ENCODE results near the gene ALG8.
"Not testable (repeated sequence)": the region's sequence is repeated elsewhere in the genome, so short reads cannot be mapped to it uniquely, and the experiment has no call there.

ALG8 gene

DNA sequence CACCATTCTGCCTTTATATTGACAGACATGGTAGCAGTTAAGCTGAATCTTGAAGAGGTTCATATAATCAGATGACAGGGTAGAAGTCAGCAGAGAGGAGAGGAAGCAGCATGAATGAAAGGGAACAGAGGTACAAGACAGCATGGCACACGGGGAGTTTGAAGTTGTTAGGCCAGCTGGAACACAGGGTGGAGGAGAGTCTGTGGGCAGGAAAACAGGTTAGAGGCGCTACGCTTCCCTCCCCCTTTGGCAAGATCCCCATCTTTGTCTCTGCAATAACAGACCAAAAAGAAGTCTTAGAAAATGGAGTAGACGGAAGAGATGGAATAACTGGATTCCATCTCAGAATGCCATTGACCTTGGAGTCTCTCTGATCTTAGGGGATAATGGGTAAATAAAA, 39.8 kb downstream of the ALG8 start:
- no peak for DNase-seq

DNA sequence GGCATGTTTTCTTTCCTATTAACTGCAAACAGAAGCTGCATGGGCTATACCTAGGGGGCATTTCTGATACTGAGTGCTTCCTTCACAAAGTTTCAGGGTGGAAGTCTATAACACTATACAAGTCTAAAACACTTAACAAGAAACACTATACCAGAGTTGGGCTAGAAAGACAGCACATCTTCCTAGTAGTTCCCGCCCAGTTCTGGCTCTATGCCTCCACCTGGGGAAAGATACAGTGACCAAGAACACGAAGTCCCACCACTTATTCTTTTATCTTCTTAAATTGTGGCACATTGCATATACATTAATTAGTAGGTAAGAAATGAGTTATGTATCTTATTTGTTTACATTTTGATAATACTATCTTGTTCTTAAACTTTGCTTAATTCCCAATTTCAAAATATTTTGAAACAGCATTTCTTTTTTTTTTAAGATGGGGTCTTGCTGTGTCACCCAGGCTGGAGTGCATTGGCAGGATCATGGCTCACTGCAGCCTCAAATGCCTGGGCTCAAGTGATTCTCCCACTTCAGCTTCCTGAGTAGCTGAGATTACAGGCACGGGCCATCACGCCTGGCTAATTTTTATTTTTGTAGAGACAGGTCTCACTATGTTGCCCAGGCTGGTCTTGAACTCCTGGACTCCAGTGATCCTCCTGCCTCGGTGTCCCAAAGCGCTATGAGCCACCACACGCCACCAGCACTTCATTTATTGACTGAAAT, 41.6 kb downstream of the ALG8 start:
- no peak for DNase-seq

DNA sequence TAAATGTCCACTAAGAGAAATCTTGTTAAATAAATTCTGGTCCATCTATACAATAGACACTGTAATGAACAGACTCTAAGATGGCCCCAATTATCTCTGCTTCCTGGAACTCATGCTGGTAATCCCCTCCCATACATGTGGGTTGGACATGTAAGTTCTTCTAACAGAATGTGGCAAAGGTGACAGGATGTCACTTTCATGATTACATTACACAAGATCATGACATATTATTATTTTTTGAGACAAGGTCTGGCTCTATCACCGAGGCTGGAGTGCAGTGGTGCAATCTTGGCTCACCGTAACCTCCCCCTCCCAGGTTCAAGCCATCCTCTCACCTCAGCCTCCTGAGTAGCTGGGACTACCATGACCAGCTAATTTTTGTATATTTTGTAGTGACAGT, 45.2 kb downstream of the ALG8 start:
- DNase-seq = no peak

DNA sequence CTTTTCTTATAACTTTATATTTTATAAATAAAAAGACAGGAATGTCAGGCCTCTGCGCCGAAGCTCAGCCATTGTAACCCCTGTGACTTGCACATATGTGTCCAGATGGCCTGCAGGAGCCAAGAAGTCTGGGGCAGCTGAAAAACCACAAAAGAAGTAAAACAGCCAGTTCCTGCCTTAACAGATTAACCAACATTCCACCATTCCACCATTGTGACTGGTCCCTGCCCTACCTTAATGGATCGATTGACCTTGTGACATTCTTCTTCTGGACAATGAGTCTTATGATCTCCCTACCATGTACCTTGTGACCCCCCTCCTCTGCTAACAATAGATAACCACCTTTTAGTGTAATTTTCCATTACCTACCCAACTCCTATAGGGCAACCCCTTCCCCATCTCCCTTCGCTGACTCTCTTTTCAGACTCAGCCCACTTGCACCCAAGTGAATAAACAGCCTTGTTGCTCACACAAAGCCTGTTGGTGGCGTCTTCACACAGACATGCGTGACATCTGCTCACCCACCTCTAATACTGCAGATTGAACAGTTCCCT, 52.8 kb downstream of the ALG8 start:
- DNase-seq = not testable (repeated sequence)

DNA sequence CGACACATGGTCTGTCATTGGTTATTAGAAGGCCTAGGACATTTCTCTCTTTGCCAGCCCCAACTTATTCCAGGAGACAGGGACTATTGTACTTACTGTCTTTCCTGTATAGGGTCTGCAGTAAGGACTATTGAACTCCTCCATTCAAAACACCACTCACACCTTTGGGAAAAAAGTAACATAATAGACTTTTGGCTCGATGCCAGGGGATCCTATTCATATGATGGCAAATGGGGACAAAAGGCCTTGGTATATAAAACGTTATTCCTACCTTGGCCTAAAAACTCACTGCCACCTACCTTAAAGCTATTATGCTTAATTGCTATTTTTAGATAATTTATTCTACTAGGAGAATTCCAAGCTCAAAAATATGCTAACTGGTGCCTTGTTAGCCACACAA, 53.5 kb downstream of the ALG8 start:
- DNase-seq = no peak

DNA sequence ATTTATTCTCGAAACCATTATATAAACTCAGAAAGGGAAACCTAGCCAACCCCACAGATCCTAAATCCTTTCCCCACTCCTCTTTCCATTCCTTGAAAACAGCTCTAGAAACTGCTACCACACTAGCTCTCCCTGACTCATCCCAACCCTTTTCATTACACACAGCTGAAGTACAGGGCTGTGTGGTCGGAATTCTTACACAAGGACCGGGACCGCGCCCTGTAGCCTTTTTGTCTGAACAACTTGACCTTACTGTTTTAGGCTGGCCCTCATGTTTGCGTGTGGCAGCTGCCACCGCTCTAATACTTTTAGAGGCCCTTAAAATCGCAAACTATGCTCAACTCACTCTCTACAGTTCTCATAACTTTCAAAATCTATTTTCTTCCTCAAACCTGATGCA, 54.9 kb downstream of the ALG8 start:
- not testable (repeated sequence) for DNase-seq

DNA sequence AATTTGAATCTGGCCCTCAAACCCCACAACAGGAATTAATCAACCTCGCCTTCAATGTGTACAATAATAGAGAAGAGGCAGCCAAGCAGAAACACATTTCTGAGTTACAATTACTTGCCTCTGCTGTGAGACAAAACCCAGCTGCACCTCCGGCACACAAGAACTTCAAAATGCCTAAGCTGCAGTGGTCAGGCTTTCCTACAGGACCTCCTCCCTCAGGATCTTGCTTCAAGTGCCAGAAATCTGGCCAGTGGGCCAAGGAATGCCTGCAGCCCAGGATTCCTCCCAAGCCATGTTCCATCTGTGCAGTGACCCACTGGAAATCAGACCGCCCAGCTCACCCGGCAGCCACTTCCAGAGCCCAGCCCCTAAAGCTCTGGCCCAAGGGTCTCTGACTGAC, 56.4 kb downstream of the ALG8 start:
- DNase-seq = no peak

DNA sequence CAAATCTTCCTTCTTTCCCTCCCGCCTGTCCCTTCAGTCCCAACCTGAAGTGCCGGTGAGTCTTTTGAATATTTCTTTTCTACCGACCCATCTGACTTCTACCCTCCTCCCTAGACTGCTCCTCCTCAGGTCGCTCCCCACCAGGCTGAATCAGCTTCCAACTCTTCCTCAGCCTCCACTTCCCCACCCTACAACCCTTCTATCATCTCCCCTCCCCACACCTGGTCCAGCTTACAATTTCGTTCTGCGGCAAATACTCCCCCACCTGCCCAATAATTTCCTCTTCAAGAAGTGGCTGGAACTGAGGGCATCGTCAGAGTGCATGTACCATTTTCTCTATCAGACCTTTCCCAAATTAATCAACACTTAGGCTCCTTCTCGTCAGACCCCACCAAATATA, 57.3 kb downstream of the ALG8 start:
- DNase-seq = no peak

DNA sequence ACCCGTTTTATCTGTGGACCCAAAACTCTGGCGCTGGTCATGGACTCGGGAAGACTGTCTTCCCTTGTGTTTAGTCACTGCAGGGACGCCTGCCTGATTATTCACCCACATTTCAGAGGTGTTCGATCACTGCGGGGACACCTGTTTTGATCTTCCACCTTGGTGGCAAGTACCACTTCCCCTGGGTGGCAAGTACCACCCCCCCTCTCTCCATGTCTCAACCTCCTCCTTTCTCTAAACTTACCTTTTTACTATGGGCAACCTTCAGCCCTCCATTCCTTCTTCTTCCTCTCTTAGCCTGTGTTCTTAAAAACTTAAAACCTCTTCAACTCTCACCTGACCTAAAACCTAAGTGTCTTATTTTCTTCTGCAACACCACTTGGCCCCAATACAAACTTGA, 57.8 kb downstream of the ALG8 start:
- no peak for DNase-seq

DNA sequence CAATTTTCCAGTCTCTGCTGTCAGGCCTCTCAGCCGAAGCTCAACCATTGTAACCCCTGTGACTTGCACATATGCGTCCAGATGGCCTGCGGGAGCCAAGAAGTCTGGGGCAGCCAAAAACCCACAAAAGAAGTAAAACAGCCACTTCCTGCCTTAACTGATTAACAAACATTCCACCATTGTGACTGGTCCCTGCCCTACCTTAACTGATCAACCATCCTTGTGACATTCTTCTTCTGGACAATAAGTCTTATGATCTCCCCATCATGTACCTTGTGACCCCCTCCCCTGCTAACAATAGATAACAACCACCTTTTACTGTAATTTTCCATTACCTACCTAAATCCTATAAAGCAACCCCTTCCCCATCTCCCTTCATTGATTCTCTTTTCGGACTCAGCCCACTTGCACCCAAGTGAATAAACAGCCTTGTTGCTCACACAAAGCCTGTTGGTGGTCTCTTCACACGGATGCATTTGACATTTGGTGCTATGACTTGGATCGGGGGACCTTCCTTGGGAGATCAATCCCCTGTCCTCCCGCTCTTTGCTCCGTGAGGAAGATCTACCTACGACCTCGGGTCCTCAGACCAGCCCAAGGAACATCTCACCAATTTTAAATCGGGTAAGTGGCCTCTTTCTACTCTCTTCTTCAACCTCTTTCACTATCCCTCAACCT, 58.5 kb downstream of the ALG8 start:
- no peak for DNase-seq

DNA sequence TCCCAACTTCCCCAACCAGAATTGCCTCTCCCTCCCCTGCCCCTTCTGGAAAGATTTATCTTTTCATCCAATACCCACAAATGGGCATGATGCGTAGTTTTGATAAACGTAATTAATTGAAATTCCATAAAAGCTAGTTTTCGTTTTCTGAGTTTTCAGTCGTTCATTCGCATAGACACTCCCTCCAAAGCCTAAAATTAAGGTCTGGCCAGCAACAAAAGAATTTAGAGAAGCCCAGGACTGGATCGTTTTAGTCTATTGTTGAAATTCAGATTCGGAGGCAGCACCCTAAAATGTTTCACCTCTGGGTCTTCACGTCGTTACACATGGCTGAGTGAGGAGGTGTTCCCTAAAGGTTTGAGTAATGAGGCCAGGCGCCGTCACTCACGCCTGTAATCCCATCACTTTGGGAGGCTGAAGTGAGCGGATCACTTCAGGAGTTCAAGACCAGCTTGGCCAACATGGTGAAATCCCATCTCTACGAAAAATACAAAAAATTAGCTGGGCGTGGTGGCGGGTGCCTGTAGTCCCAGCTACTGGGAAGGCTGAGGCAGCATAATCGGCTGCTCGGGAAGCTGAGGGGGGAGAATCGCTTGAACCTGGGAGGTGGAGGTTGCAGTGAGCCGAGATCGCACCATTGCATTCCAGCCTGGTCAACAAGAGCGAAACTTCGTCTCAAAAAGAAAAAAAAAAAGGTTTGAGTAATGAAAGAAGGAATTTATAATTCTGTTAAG, 59.2 kb downstream of the ALG8 start:
- DNase-seq = no peak

DNA sequence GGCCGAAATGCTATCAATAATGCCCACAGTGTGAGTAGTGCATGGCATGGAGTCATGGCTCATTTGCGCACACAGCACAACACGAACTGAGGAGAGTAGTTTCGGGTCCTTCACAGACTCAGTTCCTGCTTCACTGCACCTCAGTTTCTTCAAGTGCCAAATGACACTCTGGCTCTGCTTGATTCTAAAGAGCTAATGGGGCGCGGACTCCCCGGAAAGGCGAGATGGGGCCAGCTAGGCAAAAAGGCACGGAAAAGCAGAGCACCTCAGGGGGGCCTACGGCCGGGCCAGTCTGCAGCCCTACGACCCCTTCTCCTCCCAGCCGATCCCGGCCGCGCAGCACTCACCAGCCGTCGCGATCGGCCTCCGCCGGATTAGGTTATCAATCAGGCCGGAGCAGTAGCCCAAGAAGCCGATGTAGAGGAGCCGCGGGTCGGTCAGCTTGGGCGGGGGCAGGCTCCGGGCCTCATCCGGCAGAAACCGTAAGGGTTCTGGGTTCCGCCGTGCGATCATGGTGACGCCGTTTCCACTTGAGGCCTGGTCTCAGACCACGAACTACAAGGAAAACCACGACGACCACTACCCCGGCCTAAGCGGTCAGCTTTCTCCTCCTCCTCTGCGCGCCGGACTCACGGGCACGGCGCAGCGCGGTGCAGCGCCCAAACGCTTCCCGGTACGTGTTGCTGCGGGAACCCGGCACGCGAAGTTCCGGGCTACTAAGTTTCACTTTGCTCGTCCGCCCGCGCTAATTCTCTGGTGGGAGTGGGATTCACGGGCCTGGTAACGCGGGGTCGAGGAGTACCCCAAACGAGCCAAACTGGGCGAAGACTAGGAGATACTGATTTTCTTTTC, 60.0 kb downstream of the ALG8 start, which contains the start of gene NDUFC2:
Gene NDUFC2, minus strand, starts transcription at position 631 of the 852 bp plus-strand sequence. Its CDS starts 118 bp downstream, at position 513.
- DNase-seq = peak; percentile 42

DNA sequence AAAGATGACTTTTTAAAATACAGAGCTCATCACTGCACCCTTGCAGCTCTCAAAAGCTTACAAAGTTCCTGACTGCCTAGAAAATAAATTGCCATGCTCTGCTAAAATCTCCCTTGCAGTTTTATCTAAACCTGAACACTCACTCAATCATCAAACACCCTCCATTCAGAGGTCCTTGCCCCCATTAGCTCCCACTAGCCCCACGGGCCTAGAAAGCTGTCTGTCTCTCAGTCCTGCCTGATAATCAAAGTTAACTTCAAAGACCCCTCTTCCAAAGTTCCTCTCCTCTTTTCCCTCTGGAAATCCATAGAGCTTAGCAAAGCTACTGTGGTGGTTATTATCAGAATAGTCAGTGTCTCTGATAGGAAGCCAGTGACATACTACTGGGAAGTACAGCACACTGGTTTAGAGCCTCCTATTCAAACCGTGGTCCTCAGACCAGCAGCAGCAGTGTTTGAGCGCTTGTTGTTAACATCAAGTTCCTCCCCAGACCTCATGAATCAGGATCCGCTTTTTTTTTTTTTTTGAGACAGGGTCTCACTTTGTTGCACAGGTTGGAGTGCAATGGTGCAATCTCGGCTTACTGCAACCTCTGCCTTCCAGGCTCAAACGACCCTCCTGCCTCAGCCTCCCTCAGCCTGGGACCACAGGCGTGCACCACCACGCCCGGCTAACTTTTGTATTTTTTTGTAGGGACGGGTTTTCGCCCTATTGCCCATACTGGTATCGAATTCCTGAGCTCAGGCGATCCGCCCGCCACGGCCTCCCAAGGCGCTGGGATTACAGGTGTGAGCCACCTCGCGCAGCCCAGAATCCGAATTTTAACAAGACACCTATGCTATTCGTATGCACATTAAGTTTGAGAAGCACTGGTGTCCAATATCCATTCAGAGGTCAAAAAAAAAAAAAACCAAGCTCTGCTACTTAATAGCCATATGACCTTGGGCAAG, 60.9 kb downstream of the ALG8 start:
- DNase-seq = no peak

DNA sequence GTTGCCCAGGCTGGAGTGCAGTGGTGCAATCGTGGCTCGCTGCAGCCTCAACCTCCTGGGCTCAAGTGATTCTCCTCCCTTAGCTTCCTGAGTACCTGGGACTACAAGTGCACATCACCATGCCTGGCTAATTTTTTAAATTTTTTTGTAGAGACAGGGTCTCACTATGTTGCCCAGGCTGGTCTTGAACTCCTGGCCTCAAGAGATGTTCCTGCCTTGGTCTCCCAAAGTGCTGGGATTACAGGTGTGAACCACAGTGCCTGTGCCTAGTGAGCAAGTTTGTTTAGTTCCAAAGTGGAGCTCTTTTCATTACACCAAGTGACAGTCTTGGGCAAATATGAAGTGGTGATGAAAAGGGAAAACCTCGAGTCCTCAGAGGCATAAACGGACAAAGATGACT, 61.8 kb downstream of the ALG8 start:
- not testable (repeated sequence) for DNase-seq

DNA sequence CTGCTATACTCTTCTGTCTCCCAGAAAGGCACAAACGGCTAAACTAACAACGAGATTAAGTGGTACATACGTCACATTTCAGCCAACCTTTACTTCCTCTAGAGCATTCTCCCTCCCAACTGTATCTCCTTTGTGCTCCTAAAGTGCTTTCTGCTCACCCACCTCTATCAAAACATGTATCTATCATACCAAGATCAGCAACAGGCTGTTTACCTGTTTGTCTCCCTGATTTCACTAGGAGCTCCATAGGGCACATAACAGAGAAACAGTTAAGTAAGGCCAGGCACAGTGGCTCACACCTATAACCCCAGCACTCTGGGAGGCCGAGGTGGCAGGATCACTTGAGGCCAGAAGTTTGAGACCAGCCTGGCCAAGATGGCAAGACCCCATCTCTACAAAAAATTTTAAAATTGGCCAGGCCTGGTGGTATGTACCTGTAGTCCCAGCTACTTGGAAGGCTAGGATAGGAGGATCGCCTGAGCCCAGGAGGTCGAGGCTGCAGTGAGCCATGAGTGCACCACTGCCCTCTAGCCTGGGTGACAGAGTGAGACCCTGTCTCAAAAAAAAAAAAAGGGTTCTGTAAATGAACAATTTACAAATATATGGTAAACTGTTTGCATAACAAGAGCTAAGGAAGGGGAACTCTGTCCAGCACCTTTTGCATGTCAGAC, 62.6 kb downstream of the ALG8 start:
- DNase-seq = no peak

DNA sequence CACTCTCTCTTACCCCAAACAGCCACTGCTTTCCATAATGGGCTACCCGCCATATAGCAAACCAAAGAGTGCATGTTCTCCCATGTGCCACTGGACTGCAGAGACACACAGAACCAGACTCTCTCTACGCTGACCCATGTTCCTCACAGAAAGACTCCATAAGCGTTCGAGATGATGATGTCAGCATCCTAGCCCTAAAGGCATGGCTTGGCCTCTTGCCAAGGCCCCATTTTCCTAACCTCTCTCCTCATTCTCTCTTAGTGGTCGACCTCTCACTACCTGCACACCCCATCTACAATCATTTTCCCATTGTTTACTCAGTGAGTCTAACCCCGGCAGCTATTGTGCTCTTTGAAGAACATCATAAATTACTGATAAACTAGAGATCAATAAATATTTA, 64.7 kb downstream of the ALG8 start:
- DNase-seq = no peak

DNA sequence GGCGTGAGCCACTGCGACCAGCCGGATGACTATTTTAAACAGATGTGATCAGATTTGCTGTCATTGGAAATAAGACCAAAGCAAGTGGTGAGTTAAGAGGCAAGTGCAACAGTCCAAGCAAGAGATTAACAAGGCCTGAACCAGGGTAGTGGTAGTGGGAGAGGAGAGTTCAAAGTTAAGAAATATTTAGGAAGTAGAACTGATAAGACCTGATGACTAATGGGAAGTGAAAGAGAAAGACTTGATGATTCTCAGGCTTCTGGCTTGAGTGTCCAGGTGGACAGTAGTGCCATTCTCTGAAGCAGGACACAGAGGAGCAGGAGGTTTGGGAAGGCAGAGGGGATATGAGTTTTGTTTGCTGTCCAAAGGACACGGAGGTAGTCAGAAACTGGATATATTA, 67.0 kb downstream of the ALG8 start:
- DNase-seq = no peak

DNA sequence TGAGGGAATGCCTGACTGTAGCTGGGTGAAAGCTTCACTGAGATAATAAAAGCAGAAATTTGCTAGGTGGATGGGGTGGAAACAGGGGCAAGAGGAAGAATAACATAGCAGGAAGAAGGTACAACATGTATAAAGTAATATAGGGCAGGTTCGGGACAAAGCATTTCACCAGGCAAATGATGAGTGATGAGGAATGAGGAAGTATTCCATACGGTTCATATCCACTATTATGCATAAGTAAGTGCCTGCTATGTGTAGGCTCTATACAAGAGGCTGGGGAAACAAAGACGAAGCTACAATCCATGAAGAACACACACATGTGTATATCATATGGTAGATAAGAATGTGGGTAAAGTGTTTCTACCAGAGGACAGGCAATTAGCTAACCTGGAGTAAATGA, 67.7 kb downstream of the ALG8 start:
- no peak for DNase-seq

DNA sequence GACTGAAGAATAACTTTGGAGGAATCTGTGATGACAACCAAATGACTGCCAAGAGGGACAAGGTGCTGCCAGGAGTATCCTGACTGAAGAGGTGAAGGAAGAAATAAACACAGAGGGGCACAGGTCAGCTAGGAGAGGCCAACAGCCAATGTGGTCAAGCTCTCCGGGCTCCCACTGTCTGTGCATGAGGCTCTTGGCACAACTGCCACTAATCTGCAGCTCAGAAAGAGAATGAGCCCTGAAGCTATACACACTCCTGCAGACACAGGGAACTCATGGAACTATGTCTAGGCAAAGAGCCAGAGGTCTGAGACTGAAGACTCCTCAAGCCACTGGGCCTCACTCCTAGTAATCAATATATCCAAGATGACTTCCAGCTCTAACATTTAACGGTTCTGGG, 68.8 kb downstream of the ALG8 start:
- DNase-seq = no peak

DNA sequence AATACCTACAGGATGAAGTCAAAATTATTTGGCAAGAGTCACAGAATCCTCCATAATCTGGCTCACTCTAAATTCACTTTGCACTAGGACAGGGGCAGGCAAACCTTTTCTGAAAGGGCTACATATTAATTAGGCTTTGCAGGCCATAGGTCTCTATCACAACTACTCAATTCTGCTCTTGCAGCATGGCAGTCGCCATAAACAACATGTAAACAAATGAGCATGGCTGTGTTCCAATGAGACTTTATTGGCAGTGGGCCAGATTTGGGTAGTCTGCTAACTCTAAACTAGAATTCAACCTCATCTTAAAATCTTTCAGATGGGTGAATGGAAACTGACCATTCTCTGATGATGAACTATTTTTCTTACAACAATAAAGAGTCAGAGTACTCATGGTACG, 70.0 kb downstream of the ALG8 start:
- no peak for DNase-seq

DNA sequence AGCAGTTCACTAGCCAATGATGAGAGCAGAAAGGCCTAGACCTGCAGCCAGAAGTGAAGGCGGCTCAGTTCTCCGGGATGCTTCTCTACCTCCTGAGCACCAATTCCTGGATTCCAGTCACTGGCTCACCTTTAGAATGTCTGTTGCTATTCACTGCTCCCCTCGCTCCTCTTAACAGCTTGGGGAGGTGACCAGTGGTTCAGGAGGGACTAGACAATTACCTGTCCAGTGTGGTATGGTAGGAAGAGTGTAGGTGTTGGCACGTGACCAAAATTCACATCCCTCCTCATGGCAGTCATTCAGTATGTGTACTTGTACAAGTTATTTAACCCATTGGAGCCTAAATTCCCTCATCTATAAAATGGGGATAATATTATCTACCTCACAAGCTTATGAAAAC, 71.7 kb downstream of the ALG8 start:
- no peak for DNase-seq

Data from NCI-H510A (cell line).